Peyer's patch (tissue), 4 donors: ENCODE results near the gene FAM200C.

ENCODE experiments used
- CTCF ChIP-seq, 6 experiments: fragments of 450-650 bp in 4 of 6; fragments of 200-600 bp in 2 of 6; sonication (generic) in 1 of 6; IDR thresholded peaks; one replicate each; pipeline ENCODE4 v1.5.1; 2017 to 2019; ENCODE audit warnings: antibody characterized with exemption in 6 of 6, mild to moderate bottlenecking in 3 of 6, moderate library complexity in 1 of 6
- POLR2A ChIP-seq, 2 donors: fragments of 450-650 bp; IDR thresholded peaks; one replicate each; pipeline ENCODE4 v1.5.1; 2017; ENCODE audit warnings: antibody characterized with exemption in 2 of 2, mild to moderate bottlenecking in 2 of 2, moderate library complexity in 2 of 2

- no peak for TF ChIP-seq CTCF (IDR thresholded peaks at IDR 0.05)
- TF ChIP-seq POLR2A (IDR thresholded peaks at IDR 0.05): no peak
Measured at GRCh38 chr5:160348080-160348479, 51.8 kb downstream of the FAM200C start.
